Measurements from ENCODE around the gene LUZP4. TPM values are rescaled to one million over a fixed set of nuclear protein-coding genes. Genes with fewer than 3 reads are reported as not detected.

Gene LUZP4
- total RNA-seq, result not detected in 2 replicates

GRCh38 chrX:115289465-115289864 is at the start of gene LUZP4:
Gene LUZP4, plus strand, starts transcription at chrX:115289715. Its CDS starts 45 bp downstream, at chrX:115289760.

Other genes starting within 250 kb of the LUZP4 start
- gene RBMXL3, start 100.3 kb upstream of the LUZP4 start, total RNA-seq, result not detected in 2 replicates
- gene LRCH2, start 55.6 kb upstream of the LUZP4 start, total RNA-seq, result 2.4 and 3.0 TPM in 2 replicates

Data from pericardium fibroblast (primary cell).